Endometrial microvascular endothelial cells (primary cell): ENCODE data around the gene CES2. TPM values are rescaled to one million over a fixed set of nuclear protein-coding genes. Genes with fewer than 3 reads are reported as not detected.
"Not testable (repeated sequence)": the region's sequence is repeated elsewhere in the genome, so short reads cannot be mapped to it uniquely, and the experiment has no call there.

Experiments used
- in situ Hi-C: cut with HindIII; loops from 2 replicates; pipeline ENCODE4 v1.10.0; 2017; ENCODE audit warnings: low sequenced_read_pairs, low pct_unique_long_range_greater_than_20kb; ENCODE audit errors: inconsistent ontology term
- total RNA-seq: library from RNA; depleted of rRNA; stranded (reverse); fragments of >200 nt; gene quantifications from one replicate; pipeline ENCODE4 v1.2.3, GENCODE V29; 2015; ENCODE audit errors: inconsistent ontology term

CES2 gene
- total RNA-seq, 1 donor from 2014 or later = 43.9 TPM

DNA sequence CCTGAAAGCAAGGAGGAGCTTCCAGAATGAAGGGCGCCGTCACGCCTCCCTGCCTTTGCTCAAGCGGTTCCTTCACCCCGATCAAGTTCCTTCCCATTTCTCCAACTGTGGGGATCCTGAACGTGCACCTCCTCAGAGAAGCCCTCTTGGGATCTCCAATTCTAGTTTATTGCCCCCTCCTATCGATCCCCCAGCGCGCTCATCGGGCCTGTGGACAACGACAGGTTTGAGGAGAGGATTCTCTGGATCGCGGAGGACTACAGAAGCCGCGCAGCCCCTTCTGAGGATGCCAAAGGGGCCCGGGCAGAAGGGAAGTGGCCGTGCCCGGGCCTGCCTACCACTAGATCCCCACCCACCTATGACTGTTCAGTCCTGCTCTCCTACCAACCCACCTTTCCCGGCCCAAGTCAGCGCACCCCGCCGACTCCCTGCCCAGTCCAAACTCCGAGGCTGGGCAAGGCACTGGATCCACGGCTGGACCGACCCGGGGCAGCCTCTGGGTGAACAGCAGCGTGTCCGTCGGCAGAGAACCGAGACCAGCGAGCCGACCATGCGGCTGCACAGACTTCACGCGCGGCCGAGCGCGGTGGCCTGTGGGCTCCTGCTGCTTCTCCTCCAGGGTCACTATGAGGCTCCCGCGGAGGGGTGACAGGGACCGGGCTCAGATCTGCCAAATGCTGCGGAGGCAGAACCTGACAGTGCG is 13.0 kb downstream of the CES2 start:
- in situ Hi-C loops = no loop called here

DNA sequence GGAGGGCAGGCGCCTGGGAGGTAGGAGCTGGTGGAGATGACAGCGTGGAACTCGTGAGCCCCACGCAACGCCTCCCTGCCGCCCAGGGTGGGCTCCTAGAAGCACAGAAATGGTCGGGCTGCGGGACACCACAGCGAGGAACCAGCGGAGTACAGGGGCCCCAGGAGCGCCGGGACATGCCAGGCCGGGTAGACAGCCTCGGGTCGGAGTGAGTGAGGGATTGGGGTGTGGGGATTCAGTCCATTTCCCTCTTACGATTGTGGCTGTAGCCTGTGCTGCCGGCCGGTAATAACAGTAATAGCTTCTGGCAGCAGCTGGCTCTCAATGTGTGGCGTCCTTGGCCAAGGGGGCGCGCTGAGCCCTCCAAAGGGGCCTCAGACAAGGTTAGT is 13.5 kb downstream of the CES2 start:
- in situ Hi-C loops = no loop called here

- in situ Hi-C loops = no loop called here
Observed at GRCh38 chr16:66949472-66949871, 14.2 kb downstream of the CES2 start.

GRCh38 chr16:66950437-66950836 is 15.1 kb downstream of the CES2 start:
- in situ Hi-C loops = no loop called here

DNA sequence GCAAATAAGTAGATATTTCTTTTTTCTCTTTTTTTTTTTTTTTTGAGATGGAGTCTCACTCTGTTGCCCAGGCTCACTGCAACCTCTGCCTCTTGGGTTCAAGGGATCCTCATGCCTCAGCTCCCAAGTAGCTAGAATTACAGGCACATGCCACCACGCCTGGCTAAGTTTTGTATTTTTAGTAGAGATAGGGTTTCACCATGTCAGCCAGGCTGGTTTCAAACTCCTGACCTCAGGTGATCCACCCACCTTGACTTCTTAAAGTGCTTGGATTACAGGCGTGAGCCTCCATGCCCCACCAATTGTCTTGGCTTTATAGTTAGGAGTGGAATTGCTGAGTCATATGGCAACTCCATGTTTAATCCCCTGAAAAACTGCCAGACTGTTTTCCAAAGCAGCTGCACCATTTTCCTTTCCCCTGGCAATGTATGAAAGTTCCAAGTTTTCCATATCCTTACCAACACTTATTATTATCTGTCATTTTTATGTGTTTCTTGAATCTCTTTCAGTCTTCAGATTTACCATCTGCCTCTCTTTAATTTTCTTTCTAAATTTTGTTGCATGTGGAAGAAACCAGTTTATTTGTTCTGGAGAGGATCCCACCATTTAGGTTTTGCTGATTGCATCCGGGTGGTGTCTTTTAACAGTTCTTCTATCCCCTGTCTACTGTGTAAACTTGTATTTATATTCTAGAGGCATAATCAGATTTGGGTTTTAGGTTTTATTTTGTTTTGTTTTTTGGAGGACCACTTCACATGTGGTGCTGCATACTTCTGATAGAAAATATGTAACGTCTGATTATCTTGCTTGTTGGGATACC is 15.9 kb downstream of the CES2 start:
- in situ Hi-C loops = no loop called here

- in situ Hi-C loops = no loop called here
Observed at GRCh38 chr16:66952430-66953110, 17.3 kb downstream of the CES2 start.

DNA sequence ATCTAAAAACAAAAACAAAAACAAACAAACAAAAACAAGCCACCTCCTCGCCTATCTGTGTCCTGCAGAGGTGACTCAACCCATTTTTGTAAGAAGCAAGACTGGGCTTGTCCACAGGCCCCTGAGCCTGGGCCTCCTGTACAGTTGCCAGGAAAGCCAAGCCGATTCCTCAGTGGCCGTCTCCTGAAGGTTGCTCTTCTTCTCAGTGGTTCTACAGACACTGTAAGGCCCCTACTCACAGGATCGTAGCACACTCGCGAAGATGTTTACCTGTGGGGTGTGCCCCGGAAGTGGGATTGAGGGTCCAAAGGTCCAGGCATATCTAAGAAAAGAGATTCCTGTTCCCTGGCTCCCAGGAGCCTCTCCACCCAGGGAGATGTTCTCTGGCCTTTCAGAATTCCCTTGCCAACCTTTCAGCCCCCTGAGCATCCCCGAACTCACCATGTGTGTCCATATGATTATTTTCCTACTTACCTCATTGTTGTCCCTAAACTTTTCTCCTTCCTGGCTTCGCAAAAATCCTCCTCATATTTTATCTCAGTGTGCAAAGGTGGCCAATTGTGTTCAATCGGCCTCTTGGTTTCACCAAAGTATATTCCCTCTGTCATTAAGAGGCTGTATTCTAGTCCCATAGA is 18.3 kb downstream of the CES2 start:
- in situ Hi-C loops = no loop called here

GRCh38 chr16:66954097-66954659 is 18.9 kb downstream of the CES2 start:
- in situ Hi-C loops = no loop called here

DNA sequence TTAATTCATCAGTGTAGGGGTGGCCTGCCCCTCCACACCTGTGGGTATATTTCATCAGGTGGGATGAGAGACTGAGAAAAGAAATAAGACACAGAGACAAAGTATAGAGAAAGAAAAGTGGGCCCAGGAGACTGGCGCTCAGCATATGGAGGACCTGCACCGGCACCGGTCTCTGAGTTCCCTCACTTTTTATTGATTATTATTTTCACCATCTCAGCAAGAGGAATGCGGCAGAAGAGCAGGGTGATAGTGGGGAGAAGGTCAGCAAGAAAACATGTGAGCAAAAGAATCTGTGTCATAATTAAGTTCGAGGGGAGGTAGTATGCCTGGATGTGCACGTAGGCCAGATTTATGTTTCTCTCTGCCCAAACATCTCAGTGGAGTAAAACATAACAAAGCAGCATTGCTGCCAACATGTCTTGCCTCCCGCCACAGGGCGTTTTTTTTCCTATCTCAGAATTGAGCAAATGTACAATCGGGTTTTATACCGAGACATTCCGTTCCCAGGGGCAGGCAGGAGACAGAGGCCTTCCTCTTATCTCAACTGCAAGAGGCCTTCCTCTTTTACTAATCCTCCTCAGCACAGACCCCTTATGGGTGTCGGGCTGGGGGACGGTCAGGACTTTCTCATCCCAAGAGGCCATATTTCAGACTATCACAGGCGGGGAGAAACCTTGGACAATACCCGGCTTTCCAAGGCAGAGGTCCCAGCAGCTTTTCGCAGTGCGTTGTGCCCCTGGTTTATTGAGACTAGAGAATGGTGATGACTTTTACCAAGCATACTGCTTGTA is 20.2 kb downstream of the CES2 start:
- in situ Hi-C loops = not testable (repeated sequence)

GRCh38 chr16:66956154-66956457 is 20.8 kb downstream of the CES2 start:
- in situ Hi-C loops = not testable (repeated sequence)

GRCh38 chr16:66958857-66959703 is 23.8 kb downstream of the CES2 start:
- in situ Hi-C loops = no loop called here

DNA sequence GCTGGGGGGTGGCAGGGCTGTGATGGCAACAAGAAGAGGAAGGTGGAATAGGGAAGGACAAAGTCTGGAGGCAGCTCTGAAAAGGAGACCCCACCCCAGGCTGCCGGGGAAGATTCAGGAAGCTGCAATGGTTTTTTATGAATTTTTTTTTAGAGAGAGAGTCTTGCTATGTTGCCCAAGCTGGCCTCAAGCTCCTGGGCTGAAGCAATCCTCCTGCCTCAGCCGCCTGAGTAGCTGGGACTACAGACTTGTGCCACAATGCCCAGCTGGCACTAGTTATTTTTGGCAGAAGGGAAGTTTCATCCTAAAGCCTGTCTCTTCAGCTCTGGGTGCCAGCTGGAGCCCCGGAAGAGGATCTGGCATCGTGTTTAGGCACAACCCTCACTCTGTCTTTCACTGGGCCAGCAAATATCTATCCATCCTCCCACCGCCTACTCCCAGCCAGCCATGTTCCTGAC is 24.4 kb downstream of the CES2 start:
- in situ Hi-C loops = no loop called here

GRCh38 chr16:66960270-66960669 is 25.0 kb downstream of the CES2 start:
- in situ Hi-C loops = no loop called here

GRCh38 chr16:66961065-66961744 is 25.9 kb downstream of the CES2 start, which contains the start of gene CES3:
TSS of gene CES3 (plus strand) at chr16:66961266. CDS start at chr16:66961308, 42 bp downstream.
- in situ Hi-C loops = no loop called here

DNA sequence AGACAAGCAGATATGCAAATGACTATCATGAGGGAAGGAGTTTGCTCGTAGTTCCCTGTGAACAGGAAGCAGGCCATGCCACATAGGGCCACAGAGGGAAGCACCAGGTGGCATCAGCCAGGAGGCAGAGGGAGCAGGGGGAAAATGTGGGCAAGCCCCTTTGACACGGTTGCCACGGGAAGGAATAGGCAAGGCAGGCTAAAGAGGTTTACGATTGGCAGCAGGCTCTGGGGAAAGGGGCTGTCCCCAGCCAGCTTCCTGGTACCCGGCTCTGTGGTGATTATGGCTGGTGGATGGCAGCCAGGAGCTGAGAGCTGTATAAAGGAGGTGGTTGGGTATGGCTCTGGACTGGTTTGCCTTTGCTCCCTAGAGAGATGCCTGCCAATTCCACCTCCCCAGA is 26.6 kb downstream of the CES2 start:
- in situ Hi-C loops = no loop called here

DNA sequence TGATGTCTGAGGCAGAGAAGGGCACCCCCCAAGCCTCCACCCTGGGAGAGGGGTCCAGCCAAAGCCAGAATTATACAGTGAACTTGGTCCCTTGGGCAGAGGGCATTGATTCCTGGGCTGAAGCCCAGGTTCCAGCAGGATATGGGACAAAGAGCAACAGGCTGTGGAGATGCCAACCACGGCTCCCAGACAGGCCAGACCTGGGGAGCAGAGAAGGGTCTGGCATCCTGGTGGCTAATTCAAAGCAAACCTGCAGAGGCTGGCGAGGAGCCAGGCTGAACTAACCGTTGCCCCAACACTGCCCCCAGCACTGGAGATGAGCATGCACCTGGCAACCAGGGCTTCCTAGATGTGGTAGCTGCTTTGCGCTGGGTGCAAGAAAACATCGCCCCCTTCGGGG is 28.7 kb downstream of the CES2 start:
- in situ Hi-C loops = no loop called here

- in situ Hi-C loops = no loop called here
Observed at GRCh38 chr16:66968847-66969246, 33.5 kb downstream of the CES2 start.
